Measurements from ENCODE around the gene COTL1. TPM values are rescaled to one million over a fixed set of nuclear protein-coding genes. Genes with fewer than 3 reads are reported as not detected.

Gene COTL1
- total and polyA plus RNA-seq, 9 of the 15 experiments (the other 6 are each of a cell fraction or from before 2014, with no cell fraction given): 27.7 to 185 (median 72.5) TPM

- in situ Hi-C loops (cut with MboI): no loop called here
- H3K27ac ChIP-seq (ENCODE audit: extremely low read depth, low read depth, low read length): no peak overlapping the region
- BruUV-seq (replicated peaks): no TSS peak
- H3K36me3 ChIP-seq (ENCODE audit: control insufficient read depth, insufficient read depth, low read length): peaks cover 23% of the 10 kb centered on the region; the same call in 1 of the 3 replicates
- no peaks in the 10 kb centered on the region for H3K27me3 ChIP-seq (ENCODE audit: control insufficient read depth in 2 of 2, insufficient read depth in 2 of 2, low read length in 2 of 2)
- H3K9me1 ChIP-seq (ENCODE audit: control insufficient read depth, insufficient read depth, low read length): no peaks in the 10 kb centered on the region
- H3K4me3 ChIP-seq: no peak overlapping the region
- 91% methylated on average over 23 of the region's 24 CpGs for WGBS (ENCODE audit: insufficient coverage, low coverage, missing lambda C conversion rate)
- no peak for ATAC-seq
- peak overlapping the region in 1 of 2 experiments; percentile 14; a peak in 1 of 4 replicates for H3K9ac ChIP-seq (ENCODE audit: insufficient read depth in 1 of 2, low read depth in 2 of 2, low read length in 2 of 2)
- H4K20me1 ChIP-seq (replicated peaks; ENCODE audit: control insufficient read depth, insufficient read depth, low read length): peaks cover 10% of the 10 kb centered on the region
- intact Hi-C loops (cut with micrococcal nuclease): no loop called here
- no peak for FAIRE-seq
- DNase-seq (ENCODE audit: extremely low read depth in 1 of 4, low spot score in 3 of 4): no peak
- TF ChIP-seq NBN (IDR thresholded peaks at IDR 0.05; ENCODE audit: low read depth): no peak
- TF ChIP-seq, protein P1, sequence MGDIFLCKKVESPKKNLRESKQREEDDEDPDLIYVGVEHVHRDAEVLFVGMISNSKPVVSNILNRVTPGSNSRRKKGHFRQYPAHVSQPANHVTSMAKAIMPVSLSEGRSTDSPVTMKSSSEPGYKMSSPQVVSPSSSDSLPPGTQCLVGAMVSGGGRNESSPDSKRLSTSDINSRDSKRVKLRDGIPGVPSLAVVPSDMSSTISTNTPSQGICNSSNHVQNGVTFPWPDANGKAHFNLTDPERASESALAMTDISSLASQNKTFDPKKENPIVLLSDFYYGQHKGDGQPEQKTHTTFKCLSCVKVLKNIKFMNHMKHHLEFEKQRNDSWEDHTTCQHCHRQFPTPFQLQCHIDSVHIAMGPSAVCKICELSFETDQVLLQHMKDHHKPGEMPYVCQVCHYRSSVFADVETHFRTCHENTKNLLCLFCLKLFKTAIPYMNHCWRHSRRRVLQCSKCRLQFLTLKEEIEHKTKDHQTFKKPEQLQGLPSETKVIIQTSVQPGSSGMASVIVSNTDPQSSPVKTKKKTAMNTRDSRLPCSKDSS (IDR thresholded peaks at IDR 0.05; ENCODE audit: low read depth, partially characterized antibody): no peak
- TF ChIP-seq, protein P2, sequence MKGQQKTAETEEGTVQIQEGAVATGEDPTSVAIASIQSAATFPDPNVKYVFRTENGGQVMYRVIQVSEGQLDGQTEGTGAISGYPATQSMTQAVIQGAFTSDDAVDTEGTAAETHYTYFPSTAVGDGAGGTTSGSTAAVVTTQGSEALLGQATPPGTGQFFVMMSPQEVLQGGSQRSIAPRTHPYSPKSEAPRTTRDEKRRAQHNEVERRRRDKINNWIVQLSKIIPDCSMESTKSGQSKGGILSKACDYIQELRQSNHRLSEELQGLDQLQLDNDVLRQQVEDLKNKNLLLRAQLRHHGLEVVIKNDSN (CRISPR knock-in tag; IDR thresholded peaks at IDR 0.05): peak; percentile 32; the same call in 1 of the 2 replicates
- 0 out of 2 replicates have a peak, but pooled peaks have one; percentile 14 for TF ChIP-seq BCOR (IDR thresholded peaks at IDR 0.05)
- TF ChIP-seq ESRRA (IDR thresholded peaks at IDR 0.05; ENCODE audit: borderline replicate concordance, low read depth): peak; percentile 31; the same call in 1 of the 2 replicates
- TF ChIP-seq, protein P3, sequence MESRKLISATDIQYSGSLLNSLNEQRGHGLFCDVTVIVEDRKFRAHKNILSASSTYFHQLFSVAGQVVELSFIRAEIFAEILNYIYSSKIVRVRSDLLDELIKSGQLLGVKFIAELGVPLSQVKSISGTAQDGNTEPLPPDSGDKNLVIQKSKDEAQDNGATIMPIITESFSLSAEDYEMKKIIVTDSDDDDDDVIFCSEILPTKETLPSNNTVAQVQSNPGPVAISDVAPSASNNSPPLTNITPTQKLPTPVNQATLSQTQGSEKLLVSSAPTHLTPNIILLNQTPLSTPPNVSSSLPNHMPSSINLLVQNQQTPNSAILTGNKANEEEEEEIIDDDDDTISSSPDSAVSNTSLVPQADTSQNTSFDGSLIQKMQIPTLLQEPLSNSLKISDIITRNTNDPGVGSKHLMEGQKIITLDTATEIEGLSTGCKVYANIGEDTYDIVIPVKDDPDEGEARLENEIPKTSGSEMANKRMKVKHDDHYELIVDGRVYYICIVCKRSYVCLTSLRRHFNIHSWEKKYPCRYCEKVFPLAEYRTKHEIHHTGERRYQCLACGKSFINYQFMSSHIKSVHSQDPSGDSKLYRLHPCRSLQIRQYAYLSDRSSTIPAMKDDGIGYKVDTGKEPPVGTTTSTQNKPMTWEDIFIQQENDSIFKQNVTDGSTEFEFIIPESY (CRISPR knock-in tag; IDR thresholded peaks at IDR 0.05): peak; percentile 68; the same call in 1 of the 2 replicates
- TF ChIP-seq RBM25 (IDR thresholded peaks at IDR 0.05; ENCODE audit: low read depth, low read length, severe bottlenecking): peak; percentile 9
- H2AFZ ChIP-seq (ENCODE audit: low read depth, low read length): no peak overlapping the region
- peaks cover 28 to 35% of the 10 kb centered on the region in 2 experiments for H3K4me1 ChIP-seq (replicated peaks in 1 of 2; ENCODE audit: control insufficient read depth in 2 of 2, insufficient read depth in 2 of 2, low read length in 2 of 2)
- peaks cover 29% of the 10 kb centered on the region for H3K79me2 ChIP-seq (ENCODE audit: control insufficient read depth, insufficient read depth, low read length)
- no peak overlapping the region for H3K4me2 ChIP-seq (ENCODE audit: insufficient read depth, low read length)
- no peaks in the 10 kb centered on the region for H3K9me3 ChIP-seq (replicated peaks; ENCODE audit: control insufficient read depth, insufficient read depth, low read depth, low read length)
- ChIA-PET POLR2A (interaction anchor here (0.7 to 1.2 kb wide), 2 partner anchors 10 to 16 kb away, joined by 3 to 5 read pairs; no protein-coding TSS in a partner anchor), CTCF (ENCODE audit: low intra/inter-chr PET ratio) (no interaction called here)
Observed at GRCh38 chr16:84589975-84590719, 27.7 kb downstream of the COTL1 start.

Measured in K562 (cell line).